Measurements from ENCODE around the gene SHLD1. TPM values are rescaled to one million over a fixed set of nuclear protein-coding genes. Genes with fewer than 3 reads are reported as not detected.

SHLD1 gene
- total RNA-seq, 4 donors from 2014 or later: 1.8 to 9.7 (median 6.3) TPM

DNA sequence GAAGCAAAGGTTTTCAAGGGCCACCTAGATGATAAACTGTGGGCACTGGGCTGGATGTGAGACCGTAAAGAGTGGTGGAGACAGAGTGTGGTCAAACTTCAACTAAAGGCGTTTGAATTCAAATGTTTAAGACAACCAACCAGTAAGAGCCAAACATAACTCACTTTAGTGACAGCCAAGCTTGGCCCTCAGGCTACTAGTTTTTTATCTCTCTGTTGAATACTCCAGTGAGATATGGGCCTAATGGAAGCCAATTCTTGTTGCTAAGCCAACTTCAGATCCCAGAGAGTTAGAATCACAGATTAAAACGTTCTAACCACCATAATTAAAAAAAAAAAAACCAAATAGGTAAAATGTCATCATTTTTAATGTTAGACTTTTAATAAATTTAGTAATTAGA, 142.9 kb downstream of the SHLD1 start:
- Histone ChIP-seq H3K27me3 (no peaks in the 10 kb centered on the region), H3K9me3 (no peaks in the 10 kb centered on the region), H3K4me1 (no peaks in the 10 kb centered on the region), H3K36me3 (no peaks in the 10 kb centered on the region), H3K4me3 (no peak overlapping the region), H3K27ac (no peak overlapping the region)
- intact Hi-C loops (cut with DNase I; ENCODE audit: low total_unique reads): no loop called here
- no peak for DNase-seq
- TF ChIP-seq POLR2A (IDR thresholded peaks at IDR 0.05): no peak
- TF ChIP-seq, protein P1, sequence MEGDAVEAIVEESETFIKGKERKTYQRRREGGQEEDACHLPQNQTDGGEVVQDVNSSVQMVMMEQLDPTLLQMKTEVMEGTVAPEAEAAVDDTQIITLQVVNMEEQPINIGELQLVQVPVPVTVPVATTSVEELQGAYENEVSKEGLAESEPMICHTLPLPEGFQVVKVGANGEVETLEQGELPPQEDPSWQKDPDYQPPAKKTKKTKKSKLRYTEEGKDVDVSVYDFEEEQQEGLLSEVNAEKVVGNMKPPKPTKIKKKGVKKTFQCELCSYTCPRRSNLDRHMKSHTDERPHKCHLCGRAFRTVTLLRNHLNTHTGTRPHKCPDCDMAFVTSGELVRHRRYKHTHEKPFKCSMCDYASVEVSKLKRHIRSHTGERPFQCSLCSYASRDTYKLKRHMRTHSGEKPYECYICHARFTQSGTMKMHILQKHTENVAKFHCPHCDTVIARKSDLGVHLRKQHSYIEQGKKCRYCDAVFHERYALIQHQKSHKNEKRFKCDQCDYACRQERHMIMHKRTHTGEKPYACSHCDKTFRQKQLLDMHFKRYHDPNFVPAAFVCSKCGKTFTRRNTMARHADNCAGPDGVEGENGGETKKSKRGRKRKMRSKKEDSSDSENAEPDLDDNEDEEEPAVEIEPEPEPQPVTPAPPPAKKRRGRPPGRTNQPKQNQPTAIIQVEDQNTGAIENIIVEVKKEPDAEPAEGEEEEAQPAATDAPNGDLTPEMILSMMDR (IDR thresholded peaks at IDR 0.05): no peak

DNA sequence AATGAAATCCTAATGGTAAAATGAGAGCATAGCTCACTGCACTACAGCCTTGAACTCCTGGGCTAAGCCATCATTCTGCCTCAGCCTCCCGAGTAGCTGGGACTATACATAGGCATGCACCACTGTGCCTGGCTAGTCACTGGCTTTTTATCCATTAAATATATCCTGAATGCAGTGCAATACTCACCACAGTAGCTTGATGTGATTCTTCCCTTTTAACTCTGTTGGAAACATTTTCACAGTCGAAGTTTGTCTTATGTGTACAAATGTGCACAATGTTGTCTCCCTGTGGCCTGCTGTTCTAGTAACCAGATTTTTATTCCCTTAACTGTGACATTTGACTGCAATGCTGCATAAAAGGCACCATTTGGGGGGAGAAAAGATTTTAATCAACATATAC, 143.4 kb downstream of the SHLD1 start:
- no peak overlapping the region for H3K27ac ChIP-seq
- no peak for DNase-seq
- H3K4me1 ChIP-seq: no peaks in the 10 kb centered on the region
- no peaks in the 10 kb centered on the region for H3K36me3 ChIP-seq
- no peaks in the 10 kb centered on the region for H3K9me3 ChIP-seq
- no peaks in the 10 kb centered on the region for H3K27me3 ChIP-seq
- intact Hi-C loops (cut with DNase I; ENCODE audit: low total_unique reads): no loop called here
- no peak for TF ChIP-seq POLR2A (IDR thresholded peaks at IDR 0.05)
- H3K4me3 ChIP-seq: no peak overlapping the region

DNA sequence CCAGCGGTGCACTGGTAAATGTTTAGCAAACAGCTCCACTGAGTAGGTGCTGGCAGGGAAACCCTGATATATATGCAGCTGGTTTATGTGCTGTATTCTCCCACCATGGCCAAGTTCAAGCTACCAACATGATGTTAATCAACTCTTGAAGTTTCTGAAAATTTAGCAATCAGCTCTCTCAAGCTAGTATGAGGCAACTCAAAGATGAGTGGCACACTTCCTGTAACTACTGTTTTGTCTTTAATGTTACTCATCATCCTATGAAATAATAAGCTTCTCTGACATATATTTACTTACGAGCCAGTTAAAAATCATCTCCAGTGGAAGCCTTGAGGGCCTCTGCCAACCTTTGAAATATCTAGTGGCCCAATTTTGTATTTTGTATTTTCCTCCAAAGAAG, 145.4 kb downstream of the SHLD1 start:
- Histone ChIP-seq H3K36me3 (no peaks in the 10 kb centered on the region), H3K27ac (no peak overlapping the region), H3K27me3 (no peaks in the 10 kb centered on the region), H3K4me1 (no peaks in the 10 kb centered on the region), H3K4me3 (no peak overlapping the region), H3K9me3 (no peaks in the 10 kb centered on the region)
- no peak for DNase-seq
- TF ChIP-seq, protein P1 (IDR thresholded peaks at IDR 0.05): no peak
- no peak for TF ChIP-seq POLR2A (IDR thresholded peaks at IDR 0.05)
- intact Hi-C loops (cut with DNase I; ENCODE audit: low total_unique reads): no loop called here

DNA sequence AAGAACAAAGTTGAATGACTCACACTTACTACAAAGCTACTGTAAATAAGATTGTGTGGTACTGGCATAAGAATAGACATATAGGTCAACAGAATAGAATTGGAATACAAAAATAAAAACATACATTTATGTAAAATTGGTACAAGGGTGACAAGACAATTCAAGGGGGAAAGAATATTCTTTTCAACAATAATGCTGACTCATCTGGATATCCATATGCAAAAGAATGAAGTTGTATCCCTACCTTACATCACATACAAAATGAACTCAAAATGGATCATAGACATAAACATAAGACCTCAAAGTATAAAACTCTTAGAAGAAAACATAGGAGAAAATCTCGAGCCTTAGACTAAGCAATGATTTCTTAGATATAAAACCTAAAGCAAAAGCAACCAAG, 149.2 kb downstream of the SHLD1 start:
- Histone ChIP-seq H3K4me3 (no peak overlapping the region), H3K4me1 (no peaks in the 10 kb centered on the region), H3K9me3 (no peaks in the 10 kb centered on the region), H3K27ac (no peak overlapping the region), H3K27me3 (no peaks in the 10 kb centered on the region), H3K36me3 (no peaks in the 10 kb centered on the region)
- no peak for DNase-seq
- no peak for TF ChIP-seq POLR2A (IDR thresholded peaks at IDR 0.05)
- intact Hi-C loops (cut with DNase I; ENCODE audit: low total_unique reads): no loop called here

DNA sequence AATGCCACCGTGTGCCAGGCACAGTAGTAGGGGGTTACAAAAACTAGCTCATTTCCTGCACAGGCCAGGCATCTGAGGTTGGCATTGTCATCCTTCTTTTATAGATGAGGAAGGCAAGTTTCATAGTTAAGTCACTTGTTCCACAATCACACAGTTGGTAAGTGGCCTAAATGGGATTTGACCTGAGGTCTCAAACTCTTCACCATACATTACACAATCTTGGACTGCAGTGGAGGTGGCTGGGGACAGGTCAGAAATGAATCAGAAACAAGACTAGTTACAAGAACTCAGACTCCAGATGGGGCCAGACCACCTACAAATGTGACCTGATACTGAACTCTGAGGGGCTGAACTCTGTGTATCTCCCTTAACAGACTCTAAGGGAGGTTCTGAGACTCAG, 150.7 kb downstream of the SHLD1 start:
- intact Hi-C loops (cut with DNase I; ENCODE audit: low total_unique reads): no loop called here
- no peaks in the 10 kb centered on the region for H3K9me3 ChIP-seq
- no peak for DNase-seq
- no peak for TF ChIP-seq POLR2A (IDR thresholded peaks at IDR 0.05)
- TF ChIP-seq, protein P1 (IDR thresholded peaks at IDR 0.05): no peak
- H3K4me3 ChIP-seq: no peak overlapping the region
- H3K27me3 ChIP-seq: no peaks in the 10 kb centered on the region
- H3K36me3 ChIP-seq: no peaks in the 10 kb centered on the region
- no peaks in the 10 kb centered on the region for H3K4me1 ChIP-seq
- no peak overlapping the region for H3K27ac ChIP-seq

DNA sequence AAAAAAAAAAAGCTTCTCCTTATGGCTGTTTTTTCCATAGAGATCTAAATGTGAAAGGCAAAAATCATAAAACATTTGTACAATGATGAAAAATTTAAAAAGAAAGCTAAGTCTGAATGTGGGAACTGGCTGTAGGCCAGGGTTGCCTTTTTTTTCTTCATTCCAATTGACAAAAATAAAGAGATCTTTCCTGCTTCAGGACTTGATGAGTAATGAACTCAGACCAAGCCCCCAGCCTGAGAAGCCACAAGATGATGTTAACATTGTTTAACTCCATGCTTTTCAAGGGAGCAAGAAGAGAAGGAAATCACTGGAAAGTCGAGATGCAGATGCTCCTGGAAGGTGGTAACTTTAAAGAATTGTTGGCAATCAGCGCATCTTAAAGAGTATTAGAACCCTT, 158.8 kb downstream of the SHLD1 start:
- H3K27ac ChIP-seq: no peak overlapping the region
- no peak for TF ChIP-seq POLR2A (IDR thresholded peaks at IDR 0.05)
- TF ChIP-seq, protein P1 (IDR thresholded peaks at IDR 0.05): no peak
- DNase-seq: no peak
- H3K4me3 ChIP-seq: no peak overlapping the region
- no peaks in the 10 kb centered on the region for H3K9me3 ChIP-seq
- no peaks in the 10 kb centered on the region for H3K36me3 ChIP-seq
- H3K27me3 ChIP-seq: no peaks in the 10 kb centered on the region
- intact Hi-C loops (cut with DNase I; ENCODE audit: low total_unique reads): no loop called here
- no peaks in the 10 kb centered on the region for H3K4me1 ChIP-seq
